Kidney glomerular epithelial cell (primary cell): ENCODE results near the gene CFAP99.
"Not testable (repeated sequence)": the region's sequence is repeated elsewhere in the genome, so short reads cannot be mapped to it uniquely, and the experiment has no call there.

Experiments
- DNase-seq: peaks from one replicate; lab custom pipeline; 2025; lab: John Stamatoyannopoulos, UW

The CFAP99 gene

GRCh38 chr4:2418650-2419571 is at the start of gene CFAP99:
Gene CFAP99, plus strand, starts transcription at chr4:2418955.
- DNase-seq: peak; percentile 90

- no peak for DNase-seq
These were observed 48.0 kb upstream of the CFAP99 start for GRCh38 chr4:2370597-2371320.

GRCh38 chr4:2371765-2372487 is 46.8 kb upstream of the CFAP99 start:
- no peak for DNase-seq

GRCh38 chr4:2372488-2373030 is 46.2 kb upstream of the CFAP99 start:
- DNase-seq: no peak

- DNase-seq: no peak
These were observed 45.2 kb upstream of the CFAP99 start for GRCh38 chr4:2373532-2373931.

- no peak for DNase-seq
These were observed 43.3 kb upstream of the CFAP99 start for GRCh38 chr4:2375427-2375826.

GRCh38 chr4:2377241-2377640 is 41.5 kb upstream of the CFAP99 start:
- DNase-seq: no peak

GRCh38 chr4:2378401-2378800 is 40.4 kb upstream of the CFAP99 start:
- no peak for DNase-seq

- no peak for DNase-seq
These were observed 39.9 kb upstream of the CFAP99 start for GRCh38 chr4:2378898-2379297.

GRCh38 chr4:2380589-2380988 is 38.2 kb upstream of the CFAP99 start:
- DNase-seq: not testable (repeated sequence)

GRCh38 chr4:2382769-2383202 is 36.0 kb upstream of the CFAP99 start:
- DNase-seq: not testable (repeated sequence)

GRCh38 chr4:2383220-2383631 is 35.5 kb upstream of the CFAP99 start:
- DNase-seq: not testable (repeated sequence)

GRCh38 chr4:2383760-2384159 is 35.0 kb upstream of the CFAP99 start:
- DNase-seq: no peak

GRCh38 chr4:2384245-2384644 is 34.5 kb upstream of the CFAP99 start:
- no peak for DNase-seq

- no peak for DNase-seq
These were observed 33.2 kb upstream of the CFAP99 start for GRCh38 chr4:2385516-2385915.

GRCh38 chr4:2386717-2387116 is 32.0 kb upstream of the CFAP99 start:
- DNase-seq: no peak

- no peak for DNase-seq
These were observed 31.5 kb upstream of the CFAP99 start for GRCh38 chr4:2387218-2387617.

- no peak for DNase-seq
These were observed 30.9 kb upstream of the CFAP99 start for GRCh38 chr4:2387829-2388228.

- DNase-seq: no peak
These were observed 30.1 kb upstream of the CFAP99 start for GRCh38 chr4:2388429-2389182.

GRCh38 chr4:2389691-2390090 is 29.1 kb upstream of the CFAP99 start:
- no peak for DNase-seq

- DNase-seq: no peak
These were observed 28.6 kb upstream of the CFAP99 start for GRCh38 chr4:2390146-2390545.
